Aorta (tissue), 5 donors: ENCODE results near the gene INPP5D. TPM values are rescaled to one million over a fixed set of nuclear protein-coding genes. Genes with fewer than 3 reads are reported as not detected.
"Not testable (repeated sequence)": the region's sequence is repeated elsewhere in the genome, so short reads cannot be mapped to it uniquely, and the experiment has no call there.

ENCODE experiments used
- ATAC-seq: fragments of 200-7000 bp; cut with Tn5 transposase; one replicate; pipeline ENCODE4 v1.9.1; 2022; ENCODE audit warnings: moderate library complexity; ENCODE audit not compliant: low FRiP score
- DNase-seq, 2 donors: peaks; one replicate each; pipeline ENCODE4 v3.0.0-alpha.2; 2020
- H3K27ac ChIP-seq, 2 donors: one replicate each; pipeline ENCODE4 v1.5.1; 2013; ENCODE audit warnings: low read length in 2 of 2, mild to moderate bottlenecking in 2 of 2, moderate library complexity in 2 of 2, control low read depth in 1 of 2, inconsistent platforms in 1 of 2, low read depth in 1 of 2
- H3K27me3 ChIP-seq, 2 donors: one replicate each; pipeline ENCODE4 v1.6.1; 2013; ENCODE audit warnings: control low read depth in 1 of 2, low read length in 1 of 2, mild to moderate bottlenecking in 1 of 2, moderate library complexity in 1 of 2; ENCODE audit not compliant: insufficient read depth in 2 of 2, control insufficient read depth in 1 of 2
- H3K36me3 ChIP-seq, 2 donors: one replicate each; pipeline ENCODE4 v1.6.1; 2013; ENCODE audit warnings: control low read depth in 1 of 2, low read length in 1 of 2, mild to moderate bottlenecking in 1 of 2; ENCODE audit not compliant: insufficient read depth in 2 of 2, control insufficient read depth in 1 of 2
- H3K4me1 ChIP-seq, 2 donors: one replicate each; pipeline ENCODE4 v1.6.1; 2013; ENCODE audit warnings: low read length in 2 of 2, control low read depth in 1 of 2, mild to moderate bottlenecking in 1 of 2, moderate library complexity in 1 of 2; ENCODE audit not compliant: insufficient read depth in 2 of 2, control insufficient read depth in 1 of 2
- H3K4me3 ChIP-seq, 2 donors: one replicate each; pipeline ENCODE4 v1.5.1; 2013; ENCODE audit warnings: low read length in 2 of 2, control low read depth in 1 of 2, mild to moderate bottlenecking in 1 of 2
- H3K9me3 ChIP-seq: one replicate; pipeline ENCODE4 v1.6.1; 2013; ENCODE audit warnings: mild to moderate bottlenecking, low read length; ENCODE audit not compliant: control insufficient read depth
- WGBS, 2 donors: extraction: QIAGEN DNeasy Blood & Tissue Kit; methylation state at CpG; one replicate each; pipeline ENCODE4 v1.1.7; 2013; 5-methylcytosine and 5-hydroxymethylcytosine counted together
- intact Hi-C, 2 donors: fragments of 100-400 bp; cut with DNase I; formaldehyde crosslinking; loops; one replicate each; pipeline versions ENCODE4 v1.14.2 to v1.15.0; 2022
- polyA plus RNA-seq, 2 donors: library from polyadenylated mRNA; stranded (reverse); fragments of 200-250 nt; gene quantifications; one replicate each; pipeline ENCODE4 v1.2.3, GENCODE V29; 2013
- total RNA-seq, 2 donors: library from RNA; stranded (reverse); fragmentation: NEBNext Ultra II Directional; extraction: Animal tissue kit (Norgen Biotek cat#: 25700); gene quantifications; one replicate each; pipeline ENCODE4 v1.2.1, GENCODE V29; 2021
- donor health status: healthy with polysubstance abuse.
- donor health status: Bipolar disorder and iron deficiency.
- donor health status: DM: no; HTN: no; CAD: no.
- donor health status: DM: no; HTN: no; CAD: no.
- donor health status: DM: yes; HTN: yes; CAD: no.

The INPP5D gene
- total and polyA plus RNA-seq, 4 donors = 0.95 to 51.2 (median 17.2) TPM

GRCh38 chr2:233063269-233063975 lies 3.3 kb downstream of the INPP5D start:
- no peaks in the 10 kb centered on the region for H3K4me1 ChIP-seq
- DNase-seq (peak in 1 of 2 donors; percentile 62), ATAC-seq (no peak)
- 87 to 89% methylated on average over 13 of the region's 13 CpGs for WGBS, 2 donors
- H3K9me3 ChIP-seq = no peaks in the 10 kb centered on the region
- no peaks in the 10 kb centered on the region for H3K36me3 ChIP-seq
- intact Hi-C loops = no loop called here
- no peaks in the 10 kb centered on the region for H3K27me3 ChIP-seq
- H3K27ac ChIP-seq = no peak overlapping the region
- no peak overlapping the region for H3K4me3 ChIP-seq

- Histone ChIP-seq H3K36me3 (no peaks in the 10 kb centered on the region), H3K27me3 (no peaks in the 10 kb centered on the region), H3K4me1 (no peaks in the 10 kb centered on the region), H3K27ac (no peak overlapping the region), H3K4me3 (no peak overlapping the region), H3K9me3 (no peaks in the 10 kb centered on the region)
- ATAC-seq (no peak), DNase-seq (peak in 1 of 2 donors; percentile 56)
- 90 to 93% methylated on average over 9 of the region's 9 CpGs for WGBS, 2 donors
- intact Hi-C loops = no loop called here
Measured at GRCh38 chr2:233063976-233064411, 3.9 kb downstream of the INPP5D start.

DNA sequence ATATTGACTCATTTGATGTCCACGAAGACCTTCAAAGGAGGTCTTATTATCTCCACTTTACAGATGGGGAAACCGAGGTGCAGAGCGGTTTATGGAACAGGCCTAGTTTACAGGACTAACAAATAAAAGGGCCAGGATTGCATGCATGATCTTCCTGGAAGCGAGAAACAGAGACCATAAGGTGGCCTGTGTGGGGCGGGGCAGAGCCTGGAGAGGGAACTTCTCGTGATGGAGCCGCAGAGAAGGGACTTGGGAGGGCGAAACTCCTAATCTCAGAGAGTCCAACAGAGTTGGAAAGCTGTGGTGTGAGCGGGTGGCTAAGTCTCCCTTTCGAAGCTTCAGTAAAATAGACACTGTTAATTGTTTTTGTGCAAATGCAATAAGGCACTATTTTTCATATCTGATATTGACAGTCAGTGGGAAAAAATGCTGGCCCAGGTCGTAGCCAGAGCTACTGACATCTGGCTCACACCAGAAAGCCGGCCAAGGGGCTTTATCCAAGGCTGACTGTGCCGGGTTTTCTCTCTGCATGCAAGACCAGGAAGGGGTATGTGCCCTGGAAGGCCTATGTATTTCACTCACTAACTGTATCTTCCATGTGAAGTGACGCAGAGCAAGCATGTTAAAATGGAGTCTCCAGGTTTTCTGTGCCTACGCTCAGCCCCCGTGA lies 4.5 kb downstream of the INPP5D start:
- Histone ChIP-seq H3K9me3 (no peaks in the 10 kb centered on the region), H3K27me3 (no peaks in the 10 kb centered on the region), H3K4me1 (no peaks in the 10 kb centered on the region), H3K4me3 (no peak overlapping the region), H3K27ac (no peak overlapping the region), H3K36me3 (no peaks in the 10 kb centered on the region)
- DNase-seq (peak in 1 of 2 donors; percentile 28), ATAC-seq (no peak)
- intact Hi-C loops = no loop called here
- WGBS, 2 donors = 81 to 84% methylated on average over 16 of the region's 16 CpGs

- not testable (repeated sequence) for H3K27me3 ChIP-seq, H3K4me3 ChIP-seq
Measured at GRCh38 chr2:233065200-233065589, 5.1 kb downstream of the INPP5D start.

DNA sequence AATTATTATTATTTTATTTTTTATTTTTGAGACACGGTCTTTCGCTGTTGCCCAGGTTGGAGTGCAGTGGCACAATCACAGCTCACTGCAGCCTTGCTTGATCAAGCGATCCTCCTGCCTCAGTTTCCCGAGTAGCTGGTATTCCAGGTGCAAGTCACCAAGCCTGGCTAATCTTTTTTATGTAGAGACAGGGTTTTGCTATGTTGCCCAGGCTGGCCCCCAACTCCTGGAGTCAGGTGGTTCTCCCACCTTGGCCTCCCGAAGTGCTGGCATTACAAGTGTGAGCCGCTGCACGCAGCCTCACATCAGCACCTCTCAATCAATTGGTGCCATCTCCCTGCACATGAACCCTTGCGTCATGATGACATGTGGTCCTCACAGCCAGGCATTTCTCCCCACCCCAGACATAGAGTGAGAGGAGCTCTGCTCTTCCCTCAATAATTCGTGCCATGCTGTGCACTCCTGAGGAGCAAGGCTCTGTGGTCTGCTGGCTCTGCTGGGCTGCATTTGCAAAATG lies 5.9 kb downstream of the INPP5D start:
- H3K4me1 ChIP-seq = no peaks in the 10 kb centered on the region
- intact Hi-C loops = no loop called here
- no peaks in the 10 kb centered on the region for H3K27me3 ChIP-seq
- no peak for ATAC-seq
- no peak overlapping the region for H3K4me3 ChIP-seq
- peak in 1 of 2 donors; percentile 26 for DNase-seq
- H3K9me3 ChIP-seq = no peaks in the 10 kb centered on the region
- 93 to 95% methylated on average over 9 of the region's 9 CpGs for WGBS, 2 donors
- H3K27ac ChIP-seq = no peak overlapping the region
- no peaks in the 10 kb centered on the region for H3K36me3 ChIP-seq

More at GRCh38 chr2:233065200-233065589, 5.1 kb downstream of the INPP5D start:
- H3K36me3 ChIP-seq, H3K4me1 ChIP-seq, intact Hi-C loops, H3K9me3 ChIP-seq, H3K27ac ChIP-seq, ATAC-seq: not testable (repeated sequence)
- 85 to 96% methylated on average over 4 of the region's 4 CpGs for WGBS, 2 donors
- peak in 1 of 2 donors; percentile 3 for DNase-seq

GRCh38 chr2:233068762-233069418 lies 8.7 kb downstream of the INPP5D start:
- WGBS, 2 donors = 56 to 61% methylated on average over 9 of the region's 9 CpGs
- ATAC-seq = no peak
- H3K27ac ChIP-seq = no peak overlapping the region
- DNase-seq = peak in 1 of 2 donors; percentile 38
- no peaks in the 10 kb centered on the region for H3K27me3 ChIP-seq
- H3K36me3 ChIP-seq = no peaks in the 10 kb centered on the region
- no peaks in the 10 kb centered on the region for H3K4me1 ChIP-seq
- no peak overlapping the region for H3K4me3 ChIP-seq
- intact Hi-C loops = no loop called here
- H3K9me3 ChIP-seq = peaks cover 3% of the 10 kb centered on the region

DNA sequence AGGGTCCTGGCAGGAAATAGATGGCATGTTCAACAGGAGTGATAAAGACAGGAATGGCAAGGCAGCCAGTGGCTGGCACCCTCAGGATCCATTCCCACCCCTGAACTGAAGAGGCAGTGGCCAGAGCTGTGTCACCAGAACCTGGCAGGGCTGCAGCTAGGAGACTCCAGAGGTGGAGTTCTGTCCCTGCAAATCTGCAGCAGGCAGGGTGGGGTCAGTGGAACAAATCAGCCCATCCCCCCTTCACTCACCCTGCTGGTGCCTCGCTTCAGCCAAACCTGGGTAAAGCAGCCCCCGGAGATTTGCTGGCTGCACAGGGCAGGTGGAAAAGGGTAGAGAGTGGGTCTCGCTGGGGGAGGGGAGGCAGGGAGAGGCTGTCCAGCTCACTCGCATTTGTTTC lies 12.7 kb downstream of the INPP5D start:
- 71 to 78% methylated on average over 4 of the region's 4 CpGs for WGBS, 2 donors
- Histone ChIP-seq H3K27ac (no peak overlapping the region), H3K4me1 (no peaks in the 10 kb centered on the region), H3K9me3 (peaks cover 3% of the 10 kb centered on the region), H3K4me3 (no peak overlapping the region), H3K27me3 (no peaks in the 10 kb centered on the region), H3K36me3 (no peaks in the 10 kb centered on the region)
- peak in 1 of 2 donors; percentile 44 for DNase-seq
- no peak for ATAC-seq
- intact Hi-C loops = no loop called here

DNA sequence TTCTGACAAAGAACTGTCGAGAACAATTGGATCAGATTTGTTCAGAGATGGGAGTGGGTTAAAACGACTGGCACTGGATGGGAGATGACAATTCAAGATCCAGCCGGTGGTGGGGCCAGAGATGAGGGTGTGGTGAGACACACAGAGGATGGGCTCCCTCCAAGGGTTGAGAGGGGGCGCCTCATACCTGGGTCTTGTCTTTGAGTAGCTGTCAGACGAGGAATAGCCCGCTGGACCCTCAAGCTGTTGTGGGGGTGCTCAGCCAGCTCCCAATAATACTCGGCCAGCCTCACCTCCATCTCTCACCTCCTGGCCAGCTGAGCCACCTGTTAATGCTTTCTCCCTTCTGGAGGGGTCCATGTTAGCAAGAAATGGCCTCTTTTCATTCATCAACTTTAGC lies 14.0 kb downstream of the INPP5D start:
- DNase-seq = peak in 1 of 2 donors; percentile 33
- 62 to 63% methylated on average over 7 of the region's 7 CpGs for WGBS, 2 donors
- Histone ChIP-seq H3K4me1 (no peaks in the 10 kb centered on the region), H3K9me3 (peaks cover 3% of the 10 kb centered on the region), H3K27ac (no peak overlapping the region), H3K27me3 (no peaks in the 10 kb centered on the region), H3K4me3 (no peak overlapping the region), H3K36me3 (no peaks in the 10 kb centered on the region)
- intact Hi-C loops = no loop called here
- no peak for ATAC-seq
